B cell (primary cell): ENCODE measurements around the gene SLC16A12.

Experiments
- CTCF ChIP-seq: fragments of 200-600 bp; IDR thresholded peaks from one replicate; pipeline ENCODE4 v1.8.0; 2022; ENCODE audit warnings: antibody characterized with exemption, mild to moderate bottlenecking
- EZH2 ChIP-seq: IDR thresholded peaks from 2 replicates; pipeline ENCODE4 v1.6.1; 2012; ENCODE audit warnings: borderline replicate concordance, low read depth, mild to moderate bottlenecking, moderate library complexity, low read length; ENCODE audit not compliant: insufficient read depth, poor library complexity, severe bottlenecking

GRCh38 chr10:89470628-89471027, 64.8 kb downstream of the SLC16A12 start:
- TF ChIP-seq CTCF (no peak), EZH2 (no peak)
